ENCODE data around the gene CDR2.

GRCh38 chr16:22400900-22401299 is 26.5 kb upstream of the CDR2 start:
- no peak for TF ChIP-seq CTCF (IDR thresholded peaks at IDR 0.05)
- no peak for TF ChIP-seq POLR2AphosphoS5 (IDR thresholded peaks at IDR 0.05)
- TF ChIP-seq POLR2A (IDR thresholded peaks at IDR 0.05), result no peak

All from suprapubic skin (tissue), 4 donors.